IPS-NIHi7 (cell line): ENCODE data around the gene KCTD14.
A peak's percentile ranks its signal among the peaks of the same experiment; 100 is the strongest.
"Not testable (repeated sequence)": the region's sequence is repeated elsewhere in the genome, so short reads cannot be mapped to it uniquely, and the experiment has no call there.

Experiments
- DNase-seq: peaks from one replicate; pipeline ENCODE4 v3.0.0; 2012; ENCODE audit warnings: mixed read lengths; ENCODE audit errors: extremely low spot score

Gene KCTD14

GRCh38 chr11:78022397-78023396, at the start of gene KCTD14:
KCTD14 (minus strand) TSS chr11:78023276; CDS start chr11:78023249, 27 bp downstream.
- DNase-seq, result peak; percentile 87

GRCh38 chr11:78072455-78072854, 49.4 kb upstream of the KCTD14 start:
- no peak for DNase-seq

- no peak for DNase-seq
Observed at GRCh38 chr11:78071717-78072116, 48.6 kb upstream of the KCTD14 start.

- DNase-seq, result no peak
Observed at GRCh38 chr11:78070621-78071020, 47.5 kb upstream of the KCTD14 start.

- no peak for DNase-seq
Observed at GRCh38 chr11:78069465-78069864, 46.4 kb upstream of the KCTD14 start.

GRCh38 chr11:78067704-78068103, 44.6 kb upstream of the KCTD14 start:
- DNase-seq, result no peak

- DNase-seq, result no peak
Observed at GRCh38 chr11:78066471-78066870, 43.4 kb upstream of the KCTD14 start.

- DNase-seq, result no peak
Observed at GRCh38 chr11:78065203-78065602, 42.1 kb upstream of the KCTD14 start.

- no peak for DNase-seq
Observed at GRCh38 chr11:78063440-78064181, 40.5 kb upstream of the KCTD14 start, which contains the start of gene THRSP. THRSP (plus strand) TSS chr11:78063861; CDS start chr11:78063882, 21 bp downstream.

GRCh38 chr11:78062671-78063070, 39.6 kb upstream of the KCTD14 start:
- DNase-seq, result no peak

- no peak for DNase-seq
Observed at GRCh38 chr11:78061921-78062311, 38.8 kb upstream of the KCTD14 start.

- no peak for DNase-seq
Observed at GRCh38 chr11:78061088-78061920, 38.2 kb upstream of the KCTD14 start.

GRCh38 chr11:78060533-78060932, 37.5 kb upstream of the KCTD14 start:
- DNase-seq, result no peak

- DNase-seq, result not testable (repeated sequence)
Observed at GRCh38 chr11:78059749-78060328, 36.8 kb upstream of the KCTD14 start.

- no peak for DNase-seq
Observed at GRCh38 chr11:78057462-78058055, 34.5 kb upstream of the KCTD14 start.

- DNase-seq, result no peak
Observed at GRCh38 chr11:78056093-78056492, 33.0 kb upstream of the KCTD14 start.

- no peak for DNase-seq
Observed at GRCh38 chr11:78054971-78055370, 31.9 kb upstream of the KCTD14 start.

GRCh38 chr11:78050964-78051831, 28.1 kb upstream of the KCTD14 start:
- peak; percentile 76 for DNase-seq

- no peak for DNase-seq
Observed at GRCh38 chr11:78049348-78049747, 26.3 kb upstream of the KCTD14 start.

- no peak for DNase-seq
Observed at GRCh38 chr11:78048561-78048960, 25.5 kb upstream of the KCTD14 start.
